Measurements from ENCODE around the gene CCRL2. TPM values are rescaled to one million over a fixed set of nuclear protein-coding genes. Genes with fewer than 3 reads are reported as not detected.

Gene CCRL2
- total and polyA plus RNA-seq, 5 donors from 2014 or later, result 1.4 to 10.6 (median 2.0) TPM

DNA sequence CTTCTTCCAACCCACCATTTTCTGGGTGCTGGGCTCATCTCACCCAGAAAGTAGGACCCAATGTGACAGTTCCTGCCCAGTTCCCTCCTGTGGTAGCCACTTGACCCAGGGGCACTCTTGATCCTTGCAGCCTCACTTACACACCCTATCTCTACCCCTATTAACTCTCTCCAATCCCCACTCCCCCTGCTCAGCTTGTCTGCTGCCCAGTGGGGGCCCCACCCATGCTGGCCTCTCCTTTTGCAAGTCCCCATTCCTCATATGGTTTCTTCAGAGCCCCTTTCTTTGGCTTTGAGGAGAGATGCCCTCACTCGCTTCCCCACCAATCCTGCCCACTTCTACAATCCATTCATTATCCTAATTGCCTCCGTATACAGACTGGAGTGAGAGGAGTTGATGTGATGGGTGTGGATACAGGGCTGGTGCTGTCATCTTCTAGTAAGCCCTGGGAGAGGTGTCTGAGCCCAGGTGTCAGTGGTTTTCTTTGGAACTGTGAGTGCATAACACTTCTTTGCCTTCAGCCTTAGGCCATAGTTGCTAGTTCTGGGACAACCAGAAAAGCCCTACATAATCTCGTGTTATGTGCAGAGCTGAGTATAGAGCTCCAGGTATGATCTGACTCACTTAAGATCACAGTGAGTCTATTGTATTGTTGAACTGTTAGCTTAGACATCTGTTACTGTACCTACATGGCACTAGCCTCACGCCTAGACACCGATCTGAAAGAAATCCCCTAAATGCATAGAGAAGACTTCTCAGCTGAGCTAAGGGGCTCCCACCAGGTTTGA, 41.1 kb upstream of the CCRL2 start:
- H3K4me1 ChIP-seq (ENCODE audit: control insufficient read depth, insufficient read depth, low read length, poor library complexity, severe bottlenecking), result peaks cover 32% of the 10 kb centered on the region
- ATAC-seq (ENCODE audit: low read depth in 2 of 2), result no peak
- H3K9me3 ChIP-seq (ENCODE audit: control insufficient read depth in 2 of 2, low read length in 2 of 2), result no peaks in the 10 kb centered on the region
- Mint-ChIP-seq H3K4me1 (peaks cover 15 to 46% (median 39%) of the 10 kb centered on the region in 4 donors), H3K4me3 (no peak overlapping the region), H3K27me3 (no peaks in the 10 kb centered on the region), H3K27ac (no peak overlapping the region), H3K36me3 (no peaks in the 10 kb centered on the region), H3K9me3 (no peaks in the 10 kb centered on the region)
- no peaks in the 10 kb centered on the region for H3K36me3 ChIP-seq (ENCODE audit: control insufficient read depth, insufficient read depth, low read length)
- no peak overlapping the region for H3K27ac ChIP-seq (ENCODE audit: insufficient read depth, low read length, poor library complexity, severe bottlenecking)
- H3K4me3 ChIP-seq (ENCODE audit: low read depth, low read length), result no peak overlapping the region
- no peak for DNase-seq
- no peaks in the 10 kb centered on the region for H3K27me3 ChIP-seq (ENCODE audit: control insufficient read depth, insufficient read depth, low read length)

DNA sequence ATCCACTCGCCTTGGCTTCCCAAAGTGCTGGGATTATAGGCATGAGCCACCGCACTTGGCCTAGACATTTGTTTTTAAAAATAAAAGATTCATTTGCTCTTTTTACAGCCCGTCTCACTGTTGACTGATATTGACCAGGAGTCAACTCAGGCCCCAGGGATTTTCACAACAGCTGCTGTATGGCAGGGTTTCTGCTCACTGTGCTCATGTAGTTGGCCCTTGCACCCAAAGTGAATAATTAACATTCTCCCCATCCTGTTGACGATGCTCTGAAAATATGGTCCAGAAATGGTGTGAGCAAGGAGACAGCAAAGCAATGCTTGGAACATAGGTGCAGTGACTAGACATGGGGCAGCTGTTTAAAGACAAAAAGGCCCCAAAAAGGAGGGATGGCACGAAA, 39.2 kb upstream of the CCRL2 start:
- DNase-seq (no peak), ATAC-seq (ENCODE audit: low read depth in 2 of 2) (no peak)
- Histone ChIP-seq H3K27ac (ENCODE audit: insufficient read depth, low read length, poor library complexity, severe bottlenecking) (peak overlapping the region; percentile 82), H3K9me3 (ENCODE audit: control insufficient read depth in 2 of 2, low read length in 2 of 2) (no peaks in the 10 kb centered on the region), H3K4me1 (ENCODE audit: control insufficient read depth, insufficient read depth, low read length, poor library complexity, severe bottlenecking) (peaks cover 46% of the 10 kb centered on the region), H3K27me3 (ENCODE audit: control insufficient read depth, insufficient read depth, low read length) (no peaks in the 10 kb centered on the region), H3K4me3 (ENCODE audit: low read depth, low read length) (no peak overlapping the region), H3K36me3 (ENCODE audit: control insufficient read depth, insufficient read depth, low read length) (no peaks in the 10 kb centered on the region)
- H3K4me3 Mint-ChIP-seq, result peak overlapping the region in 1 of 4 donors; percentile 76
- no peaks in the 10 kb centered on the region for H3K9me3 Mint-ChIP-seq
- H3K4me1 Mint-ChIP-seq, result peaks cover 16 to 54% (median 38%) of the 10 kb centered on the region in 4 donors
- H3K27ac Mint-ChIP-seq, result peak overlapping the region; percentile 84 to 90 (median 89)
- no peaks in the 10 kb centered on the region for H3K27me3 Mint-ChIP-seq
- H3K36me3 Mint-ChIP-seq, result no peaks in the 10 kb centered on the region

DNA sequence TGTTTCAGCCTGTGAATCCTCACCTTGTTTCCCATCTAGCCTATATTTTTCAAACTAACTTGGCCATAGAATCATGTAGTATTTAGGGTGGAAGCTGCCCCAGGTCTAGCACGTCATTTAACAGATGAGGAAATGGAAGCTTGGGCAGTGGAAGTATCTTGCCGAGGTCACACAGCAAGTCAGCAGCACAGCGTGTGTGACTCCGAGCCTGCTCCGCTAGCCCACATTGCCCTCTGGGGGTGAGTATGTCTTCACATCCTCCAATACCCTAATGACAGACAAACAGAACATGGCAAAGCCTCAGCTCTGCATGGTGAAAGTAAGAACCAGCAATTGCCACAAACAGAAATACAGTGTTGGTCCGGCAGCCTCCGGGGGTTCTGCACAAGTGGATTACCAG, 38.5 kb upstream of the CCRL2 start:
- DNase-seq (peak; percentile 17 to 88 (median 66)), ATAC-seq (ENCODE audit: low read depth in 2 of 2) (peak; percentile 74 to 79)
- H3K27ac ChIP-seq (ENCODE audit: insufficient read depth, low read length, poor library complexity, severe bottlenecking), result peak overlapping the region; percentile 82
- H3K4me1 ChIP-seq (ENCODE audit: control insufficient read depth, insufficient read depth, low read length, poor library complexity, severe bottlenecking), result peaks cover 52% of the 10 kb centered on the region
- Mint-ChIP-seq H3K27me3 (no peaks in the 10 kb centered on the region), H3K36me3 (no peaks in the 10 kb centered on the region), H3K27ac (peak overlapping the region; percentile 84 to 90 (median 89)), H3K4me1 (peaks cover 16 to 54% (median 44%) of the 10 kb centered on the region in 4 donors), H3K4me3 (peak overlapping the region in 3 of 4 donors; percentile 36 to 76 (median 57)), H3K9me3 (peaks cover 0 to 1% (median 0%) of the 10 kb centered on the region in 7 donors)
- H3K27me3 ChIP-seq (ENCODE audit: control insufficient read depth, insufficient read depth, low read length), result no peaks in the 10 kb centered on the region
- H3K9me3 ChIP-seq (ENCODE audit: control insufficient read depth in 2 of 2, low read length in 2 of 2), result no peaks in the 10 kb centered on the region
- peak overlapping the region; percentile 64 for H3K4me3 ChIP-seq (ENCODE audit: low read depth, low read length)
- no peaks in the 10 kb centered on the region for H3K36me3 ChIP-seq (ENCODE audit: control insufficient read depth, insufficient read depth, low read length)

DNA sequence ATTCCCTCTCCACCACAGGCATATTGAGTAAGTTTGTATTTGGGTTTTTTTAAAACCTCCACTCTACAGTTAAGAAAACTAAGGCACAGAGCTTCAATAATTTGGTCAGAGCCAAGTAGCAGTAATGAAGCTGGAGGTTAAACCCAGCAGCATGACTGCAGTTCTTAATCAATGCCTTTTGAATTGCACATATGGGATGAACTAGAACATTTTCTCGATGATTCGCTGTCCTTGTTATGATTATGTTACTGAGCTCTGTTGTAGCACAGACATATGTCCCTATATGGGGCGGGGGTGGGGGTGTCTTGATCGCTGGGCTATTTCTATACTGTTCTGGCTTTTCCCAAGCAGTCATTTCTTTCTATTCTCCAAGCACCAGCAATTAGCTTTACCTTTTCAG, 37.9 kb upstream of the CCRL2 start:
- H3K27ac Mint-ChIP-seq, result peak overlapping the region; percentile 66 to 89 (median 86)
- Histone ChIP-seq H3K4me3 (ENCODE audit: low read depth, low read length) (peak overlapping the region; percentile 84), H3K9me3 (ENCODE audit: control insufficient read depth in 2 of 2, low read length in 2 of 2) (no peaks in the 10 kb centered on the region), H3K27ac (ENCODE audit: insufficient read depth, low read length, poor library complexity, severe bottlenecking) (peak overlapping the region; percentile 82), H3K4me1 (ENCODE audit: control insufficient read depth, insufficient read depth, low read length, poor library complexity, severe bottlenecking) (peaks cover 57% of the 10 kb centered on the region), H3K36me3 (ENCODE audit: control insufficient read depth, insufficient read depth, low read length) (no peaks in the 10 kb centered on the region), H3K27me3 (ENCODE audit: control insufficient read depth, insufficient read depth, low read length) (no peaks in the 10 kb centered on the region)
- H3K27me3 Mint-ChIP-seq, result no peaks in the 10 kb centered on the region
- H3K36me3 Mint-ChIP-seq, result no peaks in the 10 kb centered on the region
- ATAC-seq (ENCODE audit: low read depth in 2 of 2) (no peak), DNase-seq (no peak)
- H3K4me3 Mint-ChIP-seq, result peak overlapping the region; percentile 60 to 92 (median 72)
- H3K9me3 Mint-ChIP-seq, result peaks cover 0 to 1% (median 0%) of the 10 kb centered on the region in 7 donors
- peaks cover 16 to 59% (median 47%) of the 10 kb centered on the region in 4 donors for H3K4me1 Mint-ChIP-seq

DNA sequence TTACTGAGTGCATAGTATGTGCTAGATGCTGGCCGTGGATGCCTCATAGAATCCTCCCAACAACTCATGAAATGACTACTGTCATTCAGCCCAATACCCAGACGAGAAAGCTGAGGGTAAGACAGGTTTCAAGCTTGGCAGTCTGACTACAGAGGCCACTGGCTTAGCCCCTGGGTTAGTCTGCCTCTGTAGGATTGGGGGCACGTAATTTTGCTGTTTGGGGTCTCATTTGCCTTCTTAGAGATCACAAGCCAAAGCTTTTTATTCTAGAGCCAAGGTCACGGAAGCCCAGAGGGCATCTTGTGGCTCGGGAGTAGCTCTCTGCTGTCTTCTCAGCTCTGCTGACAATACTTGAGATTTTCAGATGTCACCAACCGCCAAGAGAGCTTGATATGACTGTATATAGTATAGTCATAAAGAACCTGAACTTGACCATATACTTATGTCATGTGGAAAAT, 37.4 kb upstream of the CCRL2 start:
- H3K36me3 Mint-ChIP-seq, result no peaks in the 10 kb centered on the region
- H3K9me3 ChIP-seq (ENCODE audit: control insufficient read depth in 2 of 2, low read length in 2 of 2), result no peaks in the 10 kb centered on the region
- no peaks in the 10 kb centered on the region for H3K36me3 ChIP-seq (ENCODE audit: control insufficient read depth, insufficient read depth, low read length)
- H3K27ac Mint-ChIP-seq, result peak overlapping the region; percentile 66 to 89 (median 86)
- ATAC-seq (ENCODE audit: low read depth in 2 of 2) (peak; percentile 19), DNase-seq (peak in 2 of 3 donors; percentile 20 to 65)
- H3K27ac ChIP-seq (ENCODE audit: insufficient read depth, low read length, poor library complexity, severe bottlenecking), result peak overlapping the region; percentile 82
- no peaks in the 10 kb centered on the region for H3K27me3 ChIP-seq (ENCODE audit: control insufficient read depth, insufficient read depth, low read length)
- peaks cover 0 to 1% (median 0%) of the 10 kb centered on the region in 7 donors for H3K9me3 Mint-ChIP-seq
- H3K27me3 Mint-ChIP-seq, result no peaks in the 10 kb centered on the region
- H3K4me1 ChIP-seq (ENCODE audit: control insufficient read depth, insufficient read depth, low read length, poor library complexity, severe bottlenecking), result peaks cover 63% of the 10 kb centered on the region
- peaks cover 16 to 64% (median 49%) of the 10 kb centered on the region in 4 donors for H3K4me1 Mint-ChIP-seq
- peak overlapping the region; percentile 84 for H3K4me3 ChIP-seq (ENCODE audit: low read depth, low read length)
- peak overlapping the region; percentile 60 to 92 (median 72) for H3K4me3 Mint-ChIP-seq

DNA sequence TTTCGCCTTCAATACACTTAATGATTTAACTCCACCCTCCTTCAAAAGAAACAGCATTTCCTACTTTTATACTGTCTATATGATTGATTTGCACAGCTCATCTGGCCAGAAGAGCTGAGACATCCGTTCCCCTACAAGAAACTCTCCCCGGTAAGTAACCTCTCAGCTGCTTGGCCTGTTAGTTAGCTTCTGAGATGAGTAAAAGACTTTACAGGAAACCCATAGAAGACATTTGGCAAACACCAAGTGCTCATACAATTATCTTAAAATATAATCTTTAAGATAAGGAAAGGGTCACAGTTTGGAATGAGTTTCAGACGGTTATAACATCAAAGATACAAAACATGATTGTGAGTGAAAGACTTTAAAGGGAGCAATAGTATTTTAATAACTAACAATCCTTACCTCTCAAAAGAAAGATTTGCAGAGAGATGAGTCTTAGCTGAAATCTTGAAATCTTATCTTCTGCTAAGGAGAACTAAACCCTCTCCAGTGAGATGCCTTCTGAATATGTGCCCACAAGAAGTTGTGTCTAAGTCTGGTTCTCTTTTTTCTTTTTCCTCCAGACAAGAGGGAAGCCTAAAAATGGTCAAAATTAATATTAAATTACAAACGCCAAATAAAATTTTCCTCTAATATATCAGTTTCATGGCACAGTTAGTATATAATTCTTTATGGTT, 36.1 kb upstream of the CCRL2 start, which contains the start of gene CCR5:
Gene CCR5 (plus strand): TSS at position 108 of the 680 bp plus-strand sequence. CDS start 1,957 bp downstream, outside the sequence.
- ATAC-seq (ENCODE audit: low read depth in 2 of 2) (peak; percentile 69 to 74), DNase-seq (peak in 2 of 3 donors; percentile 57 to 91)
- Histone ChIP-seq H3K4me3 (ENCODE audit: low read depth, low read length) (peak within 1 kb of the TSS; percentile 84), H3K36me3 (ENCODE audit: control insufficient read depth, insufficient read depth, low read length) (no peaks in the 10 kb centered on the region), H3K4me1 (ENCODE audit: control insufficient read depth, insufficient read depth, low read length, poor library complexity, severe bottlenecking) (peaks cover 72% of the 10 kb centered on the region), H3K9me3 (ENCODE audit: control insufficient read depth in 2 of 2, low read length in 2 of 2) (no peaks in the 10 kb centered on the region), H3K27me3 (ENCODE audit: control insufficient read depth, insufficient read depth, low read length) (no peaks in the 10 kb centered on the region), H3K27ac (ENCODE audit: insufficient read depth, low read length, poor library complexity, severe bottlenecking) (peak within 1 kb of the TSS; percentile 82)
- Mint-ChIP-seq H3K36me3 (no peaks in the 10 kb centered on the region), H3K27me3 (no peaks in the 10 kb centered on the region), H3K4me1 (peaks cover 22 to 72% (median 57%) of the 10 kb centered on the region in 4 donors), H3K4me3 (peak within 1 kb of the TSS; percentile 67 to 92 (median 78)), H3K9me3 (peaks cover 0 to 1% (median 0%) of the 10 kb centered on the region in 7 donors), H3K27ac (peak within 1 kb of the TSS; percentile 72 to 89 (median 86))

DNA sequence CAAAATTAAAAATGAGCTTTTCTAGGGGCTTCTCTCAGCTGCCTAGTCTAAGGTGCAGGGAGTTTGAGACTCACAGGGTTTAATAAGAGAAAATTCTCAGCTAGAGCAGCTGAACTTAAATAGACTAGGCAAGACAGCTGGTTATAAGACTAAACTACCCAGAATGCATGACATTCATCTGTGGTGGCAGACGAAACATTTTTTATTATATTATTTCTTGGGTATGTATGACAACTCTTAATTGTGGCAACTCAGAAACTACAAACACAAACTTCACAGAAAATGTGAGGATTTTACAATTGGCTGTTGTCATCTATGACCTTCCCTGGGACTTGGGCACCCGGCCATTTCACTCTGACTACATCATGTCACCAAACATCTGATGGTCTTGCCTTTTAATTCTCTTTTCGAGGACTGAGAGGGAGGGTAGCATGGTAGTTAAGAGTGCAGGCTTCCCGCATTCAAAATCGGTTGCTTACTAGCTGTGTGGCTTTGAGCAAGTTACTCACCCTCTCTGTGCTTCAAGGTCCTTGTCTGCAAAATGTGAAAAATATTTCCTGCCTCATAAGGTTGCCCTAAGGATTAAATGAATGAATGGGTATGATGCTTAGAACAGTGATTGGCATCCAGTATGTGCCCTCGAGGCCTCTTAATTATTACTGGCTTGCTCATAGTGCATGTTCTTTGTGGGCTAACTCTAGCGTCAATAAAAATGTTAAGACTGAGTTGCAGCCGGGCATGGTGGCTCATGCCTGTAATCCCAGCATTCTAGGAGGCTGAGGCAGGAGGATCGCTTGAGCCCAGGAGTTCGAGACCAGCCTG, 35.3 kb upstream of the CCRL2 start:
- Mint-ChIP-seq H3K4me3 (peak overlapping the region; percentile 67 to 92 (median 74)), H3K27me3 (no peaks in the 10 kb centered on the region), H3K36me3 (no peaks in the 10 kb centered on the region), H3K27ac (peak overlapping the region in 2 of 3 donors; percentile 1 to 89), H3K9me3 (peaks cover 0 to 1% (median 0%) of the 10 kb centered on the region in 7 donors), H3K4me1 (peaks cover 23 to 76% (median 58%) of the 10 kb centered on the region in 4 donors)
- DNase-seq, result no peak
- Histone ChIP-seq H3K4me1 (ENCODE audit: control insufficient read depth, insufficient read depth, low read length, poor library complexity, severe bottlenecking) (peaks cover 72% of the 10 kb centered on the region), H3K9me3 (ENCODE audit: control insufficient read depth in 2 of 2, low read length in 2 of 2) (no peaks in the 10 kb centered on the region), H3K36me3 (ENCODE audit: control insufficient read depth, insufficient read depth, low read length) (no peaks in the 10 kb centered on the region), H3K27ac (ENCODE audit: insufficient read depth, low read length, poor library complexity, severe bottlenecking) (peak overlapping the region; percentile 82), H3K4me3 (ENCODE audit: low read depth, low read length) (peak overlapping the region; percentile 84), H3K27me3 (ENCODE audit: control insufficient read depth, insufficient read depth, low read length) (no peaks in the 10 kb centered on the region)
- no peak for ATAC-seq (ENCODE audit: low read depth in 2 of 2)

Data from CD4-positive, CD25-positive, alpha-beta regulatory T cell (primary cell).